ENCODE results near the gene ARHGAP26.

GRCh38 chr5:142823126-142823525 lies 52.9 kb downstream of the ARHGAP26 start:
- TF ChIP-seq CTCF (IDR thresholded peaks at IDR 0.05; ENCODE audit: poor library complexity, severe bottlenecking) (no peak), MXI1 (conservative IDR thresholded peaks at IDR 0.05; ENCODE audit: poor library complexity, severe bottlenecking) (no peak), POLR2AphosphoS5 (IDR thresholded peaks at IDR 0.05) (no peak), TAF1 (IDR thresholded peaks at IDR 0.05; ENCODE audit: low read depth) (no peak), EP300 (conservative IDR thresholded peaks at IDR 0.05; ENCODE audit: poor library complexity, severe bottlenecking) (no peak), EZH2 (IDR thresholded peaks at IDR 0.05; ENCODE audit: borderline replicate concordance, insufficient read depth, low read length, poor library complexity, severe bottlenecking) (no peak), REST (IDR thresholded peaks at IDR 0.05; ENCODE audit: borderline replicate concordance) (no peak)
